Midbrain (tissue), 1 donor: ENCODE measurements around the gene DPYD.

Source experiments
- DNase-seq: peaks from one replicate; lab custom pipeline; 2025; lab: John Stamatoyannopoulos, UW

DPYD gene

GRCh38 chr1:97610748-97611147 is 310.1 kb downstream of the DPYD start:
- no peak for DNase-seq

- DNase-seq: no peak
Observed at GRCh38 chr1:97610102-97610501, 310.7 kb downstream of the DPYD start.

- DNase-seq: no peak
Observed at GRCh38 chr1:97608272-97608671, 312.6 kb downstream of the DPYD start.

GRCh38 chr1:97603776-97604175 is 317.1 kb downstream of the DPYD start:
- DNase-seq: no peak

GRCh38 chr1:97603218-97603617 is 317.6 kb downstream of the DPYD start:
- DNase-seq: no peak

GRCh38 chr1:97599447-97599846 is 321.4 kb downstream of the DPYD start:
- DNase-seq: no peak

- no peak for DNase-seq
Observed at GRCh38 chr1:97593192-97593591, 327.6 kb downstream of the DPYD start.

- no peak for DNase-seq
Observed at GRCh38 chr1:97588772-97589171, 332.1 kb downstream of the DPYD start.

- DNase-seq: no peak
Observed at GRCh38 chr1:97581614-97582051, 339.2 kb downstream of the DPYD start.

- DNase-seq: no peak
Observed at GRCh38 chr1:97577613-97578012, 343.2 kb downstream of the DPYD start.

GRCh38 chr1:97573553-97573952 is 347.3 kb downstream of the DPYD start:
- DNase-seq: no peak

- no peak for DNase-seq
Observed at GRCh38 chr1:97572561-97572960, 348.3 kb downstream of the DPYD start.

GRCh38 chr1:97571760-97572159 is 349.1 kb downstream of the DPYD start:
- DNase-seq: no peak

- DNase-seq: no peak
Observed at GRCh38 chr1:97570691-97571090, 350.1 kb downstream of the DPYD start.

- DNase-seq: no peak
Observed at GRCh38 chr1:97567000-97567749, 353.7 kb downstream of the DPYD start.

GRCh38 chr1:97565886-97566285 is 354.9 kb downstream of the DPYD start:
- DNase-seq: no peak

- DNase-seq: no peak
Observed at GRCh38 chr1:97563926-97564325, 356.9 kb downstream of the DPYD start.

- DNase-seq: no peak
Observed at GRCh38 chr1:97562081-97562480, 358.8 kb downstream of the DPYD start.

GRCh38 chr1:97560714-97561113 is 360.1 kb downstream of the DPYD start:
- no peak for DNase-seq

GRCh38 chr1:97553971-97554370 is 366.9 kb downstream of the DPYD start:
- no peak for DNase-seq

- no peak for DNase-seq
Observed at GRCh38 chr1:97551113-97551512, 369.7 kb downstream of the DPYD start.

GRCh38 chr1:97545446-97545845 is 375.4 kb downstream of the DPYD start:
- DNase-seq: no peak

- DNase-seq: no peak
Observed at GRCh38 chr1:97540346-97540888, 380.4 kb downstream of the DPYD start.

- no peak for DNase-seq
Observed at GRCh38 chr1:97538113-97538512, 382.7 kb downstream of the DPYD start.
